T-helper 17 cell (primary cell): Measurements from ENCODE around the gene MUC13. TPM values are rescaled to one million over a fixed set of nuclear protein-coding genes. Genes with fewer than 3 reads are reported as not detected.

Experiments used
- ATAC-seq: fragments of 150-1000 bp; cut with Tn5 transposase; 2 replicates; pipeline ENCODE4 v1.10.0; 2021; ENCODE audit warnings: mild to moderate bottlenecking, moderate library complexity
- DNase-seq, 3 donors: peaks; one replicate each; pipeline versions ENCODE4 v3.0.0 to v3.0.0-alpha.2; 2020 to 2021
- H3K9me3 ChIP-seq: one replicate; pipeline ENCODE4 v1.7.0; 2013; ENCODE audit warnings: low read length, mild to moderate bottlenecking; ENCODE audit not compliant: control insufficient read depth, poor library complexity, severe bottlenecking
- H3K27ac Mint-ChIP-seq: one replicate; pipeline ENCODE4 v1.8.0; 2022; ENCODE audit warnings: mild to moderate bottlenecking, moderate library complexity, mixed read lengths
- H3K27me3 Mint-ChIP-seq: one replicate; pipeline ENCODE4 v1.8.0; 2022; ENCODE audit warnings: mixed read lengths
- H3K36me3 Mint-ChIP-seq: one replicate; pipeline ENCODE4 v1.8.0; 2022; ENCODE audit warnings: low read depth, mixed read lengths
- H3K4me1 Mint-ChIP-seq: one replicate; pipeline ENCODE4 v1.8.0; 2022; ENCODE audit warnings: mild to moderate bottlenecking, mixed read lengths
- H3K4me3 Mint-ChIP-seq: one replicate; pipeline ENCODE4 v1.8.0; 2022; ENCODE audit warnings: mild to moderate bottlenecking, moderate library complexity, mixed read lengths
- total RNA-seq, 4 donors: library from RNA in 2 of 4; stranded (reverse) in 2 of 4; gene quantifications; one replicate each; pipeline ENCODE4 v1.2.3 and lab custom pipeline; 2022 to 2026

Gene MUC13
- total RNA-seq, 2 donors from 2014 or later, result 0.45 TPM; not detected in 1

DNA sequence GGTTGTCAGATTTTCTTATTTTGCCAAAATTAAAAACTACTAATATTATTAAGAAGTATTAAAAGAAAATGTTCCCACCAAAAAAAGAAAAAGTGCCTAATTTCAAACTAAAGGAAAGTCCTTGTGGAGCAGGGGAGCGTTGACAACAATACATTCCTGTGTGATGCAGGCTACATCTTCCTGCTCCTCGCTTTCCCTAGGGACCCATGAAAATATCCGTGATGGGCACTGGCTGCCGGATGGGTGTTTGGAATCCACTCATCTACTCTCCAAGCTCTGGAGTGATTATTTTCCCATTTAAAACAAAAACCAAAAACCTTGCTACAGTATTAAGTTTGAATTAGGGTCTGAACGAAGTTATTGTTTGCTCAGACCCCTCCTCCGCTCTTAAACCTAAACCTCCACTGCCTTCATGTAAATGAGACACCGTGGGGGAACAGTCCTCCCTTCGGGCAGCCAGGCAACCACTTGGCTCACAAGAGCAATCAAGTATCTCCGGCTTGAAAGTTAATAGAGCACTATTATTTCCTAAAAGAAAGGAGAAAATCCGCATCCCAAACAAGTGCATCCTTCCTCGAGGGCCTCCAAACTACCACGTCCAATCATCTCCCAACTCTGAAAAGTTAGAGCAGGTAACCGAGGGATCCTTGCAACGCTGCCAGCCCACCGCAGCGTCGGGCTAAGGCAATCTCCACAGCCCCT is 48.9 kb downstream of the MUC13 start:
- H3K9me3 ChIP-seq, result no peaks in the 10 kb centered on the region
- Mint-ChIP-seq H3K4me1 (peaks cover 8% of the 10 kb centered on the region), H3K36me3 (peaks cover 3% of the 10 kb centered on the region), H3K27ac (no peak overlapping the region), H3K27me3 (peaks cover 51% of the 10 kb centered on the region), H3K4me3 (peak overlapping the region; percentile 85)
- DNase-seq, result no peak
- ATAC-seq, result no peak

DNA sequence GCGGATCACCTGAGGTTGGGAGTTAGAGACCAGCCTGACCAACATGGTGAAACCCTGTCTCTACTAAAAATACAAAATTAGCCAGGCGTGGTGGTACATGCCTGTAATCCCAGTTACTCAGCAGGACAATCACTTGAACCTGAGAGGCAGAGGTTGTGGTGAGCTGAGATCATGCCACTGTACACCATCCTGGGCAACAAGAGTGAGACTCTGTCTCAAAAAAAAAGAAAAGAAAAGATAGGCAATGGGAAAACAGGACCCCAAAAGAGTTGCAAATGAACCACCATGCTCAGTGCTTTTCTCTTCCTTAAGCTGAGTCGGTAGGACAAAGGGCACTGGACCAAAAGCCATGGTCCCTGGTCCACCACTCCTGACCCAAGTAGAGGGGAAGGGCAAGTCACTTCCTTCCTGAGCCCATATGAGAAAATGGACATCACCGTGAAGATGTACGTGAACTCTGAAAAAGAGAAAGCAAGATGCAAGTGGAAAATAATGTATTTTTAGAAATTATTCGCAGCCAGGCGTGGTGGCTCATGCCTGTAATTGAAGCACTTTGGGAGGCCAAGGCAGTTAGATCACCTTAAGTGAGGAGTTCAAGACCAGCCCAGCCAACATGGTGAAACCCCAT is 50.0 kb downstream of the MUC13 start:
- Mint-ChIP-seq H3K36me3 (peaks cover 3% of the 10 kb centered on the region), H3K4me1 (peaks cover 6% of the 10 kb centered on the region), H3K27me3 (peaks cover 48% of the 10 kb centered on the region), H3K27ac (no peak overlapping the region), H3K4me3 (no peak overlapping the region)
- H3K9me3 ChIP-seq, result no peaks in the 10 kb centered on the region
- DNase-seq (no peak), ATAC-seq (no peak)

GRCh38 chr3:124883766-124884473 is 50.6 kb downstream of the MUC13 start:
- peaks cover 3% of the 10 kb centered on the region for H3K36me3 Mint-ChIP-seq
- DNase-seq (no peak), ATAC-seq (no peak)
- no peak overlapping the region for H3K4me3 Mint-ChIP-seq
- H3K9me3 ChIP-seq, result no peaks in the 10 kb centered on the region
- no peak overlapping the region for H3K27ac Mint-ChIP-seq
- H3K27me3 Mint-ChIP-seq, result peaks cover 48% of the 10 kb centered on the region
- peaks cover 11% of the 10 kb centered on the region for H3K4me1 Mint-ChIP-seq

GRCh38 chr3:124882816-124883747 is 51.5 kb downstream of the MUC13 start:
- H3K9me3 ChIP-seq, result no peaks in the 10 kb centered on the region
- ATAC-seq, result no peak
- Mint-ChIP-seq H3K36me3 (peaks cover 3% of the 10 kb centered on the region), H3K27me3 (peaks cover 45% of the 10 kb centered on the region), H3K4me1 (peaks cover 15% of the 10 kb centered on the region), H3K4me3 (no peak overlapping the region), H3K27ac (no peak overlapping the region)
- DNase-seq, result no peak

DNA sequence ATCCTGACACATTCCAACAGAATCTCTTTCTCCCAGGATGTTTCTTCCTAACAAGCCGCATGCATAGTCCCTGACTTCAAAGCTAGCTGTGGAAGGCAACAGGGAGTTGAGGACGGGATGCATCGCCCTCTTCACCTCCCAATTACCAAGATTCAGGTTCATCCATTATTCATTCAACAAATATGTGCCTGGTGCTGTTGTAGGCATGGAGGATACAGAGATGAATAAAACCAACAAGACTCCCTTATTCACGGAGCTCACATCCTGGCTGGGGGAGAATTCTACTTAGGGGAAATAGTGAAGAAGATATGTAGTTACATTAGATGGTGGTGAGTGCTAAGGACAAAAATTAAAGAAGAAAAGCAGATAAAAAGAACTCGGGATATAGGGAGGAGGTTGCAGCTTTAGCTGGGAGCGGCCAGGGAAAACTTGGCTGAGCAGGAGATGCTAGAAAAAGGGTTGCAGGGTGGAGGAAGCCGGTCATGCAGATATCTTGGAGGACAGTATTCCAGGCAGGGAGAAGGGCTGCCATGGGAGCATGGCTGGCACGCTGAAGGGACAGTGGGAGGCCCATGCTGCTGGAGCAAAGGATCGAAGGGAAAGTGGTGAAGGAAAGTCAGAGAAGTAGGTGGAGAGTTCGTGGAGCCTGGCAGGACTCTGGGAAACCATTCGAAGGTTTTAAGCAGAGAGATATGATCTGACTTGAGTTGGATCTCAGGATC is 52.4 kb downstream of the MUC13 start:
- Mint-ChIP-seq H3K27me3 (peaks cover 41% of the 10 kb centered on the region), H3K27ac (peak overlapping the region; percentile 12), H3K4me3 (no peak overlapping the region), H3K4me1 (peaks cover 14% of the 10 kb centered on the region), H3K36me3 (peaks cover 3% of the 10 kb centered on the region)
- DNase-seq (no peak), ATAC-seq (no peak)
- no peaks in the 10 kb centered on the region for H3K9me3 ChIP-seq

DNA sequence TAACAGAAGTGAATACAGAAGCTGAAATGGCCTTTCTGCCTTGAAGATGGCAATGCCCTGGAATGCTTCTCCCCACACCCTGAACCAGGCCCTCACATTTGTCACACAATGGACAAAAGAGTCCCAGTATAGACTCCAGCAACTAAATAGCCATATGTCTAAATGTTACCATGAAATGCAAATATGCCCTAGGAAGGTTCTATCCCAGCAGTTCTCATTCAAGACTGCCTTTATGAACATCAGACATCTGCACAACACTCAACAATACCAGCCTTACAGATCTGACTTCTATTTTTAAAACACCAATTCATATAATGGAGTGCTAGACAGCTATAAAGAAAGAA is 55.2 kb downstream of the MUC13 start:
- DNase-seq (no peak), ATAC-seq (no peak)
- peaks cover 60% of the 10 kb centered on the region for H3K27me3 Mint-ChIP-seq
- peaks cover 3% of the 10 kb centered on the region for H3K36me3 Mint-ChIP-seq
- H3K4me3 Mint-ChIP-seq, result no peak overlapping the region
- no peaks in the 10 kb centered on the region for H3K9me3 ChIP-seq
- peaks cover 9% of the 10 kb centered on the region for H3K4me1 Mint-ChIP-seq
- H3K27ac Mint-ChIP-seq, result peak overlapping the region; percentile 87

DNA sequence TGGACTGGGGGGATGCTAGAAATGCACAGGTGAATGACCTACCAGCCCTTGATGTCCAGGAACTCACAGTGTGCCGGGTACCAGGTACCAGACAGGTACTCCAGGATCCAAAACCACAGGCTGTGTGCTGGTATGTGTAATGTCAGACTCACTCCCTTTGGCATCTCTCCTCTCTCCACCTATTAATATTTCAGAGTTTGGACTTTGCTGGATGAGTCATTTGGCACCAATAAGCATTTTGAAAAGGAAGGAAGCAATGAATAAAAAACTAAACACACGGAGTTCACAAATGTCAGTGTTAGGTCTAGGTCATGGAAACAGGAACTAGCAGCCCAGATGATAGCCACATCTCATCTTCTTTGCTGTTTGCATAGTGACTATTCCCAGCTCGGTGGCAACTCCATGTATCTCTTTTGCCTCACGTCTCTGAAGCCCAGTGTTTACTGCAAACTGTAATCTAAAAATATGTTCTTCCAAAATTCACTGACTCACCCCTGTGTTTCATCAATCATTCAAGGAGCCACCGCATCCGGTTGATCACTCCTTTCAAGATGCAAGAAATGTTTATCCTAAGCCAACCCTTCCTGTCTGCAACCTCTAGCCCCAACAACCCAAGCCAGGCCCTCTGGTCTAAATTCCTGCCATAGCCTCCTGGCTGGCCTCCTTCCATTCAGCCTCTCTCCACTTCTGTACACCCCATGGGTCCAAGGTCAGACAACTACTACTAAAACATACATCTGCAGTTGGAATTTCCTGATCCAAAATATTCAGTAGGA is 55.8 kb downstream of the MUC13 start:
- no peaks in the 10 kb centered on the region for H3K9me3 ChIP-seq
- Mint-ChIP-seq H3K4me1 (peaks cover 9% of the 10 kb centered on the region), H3K27ac (peak overlapping the region; percentile 87), H3K36me3 (peaks cover 3% of the 10 kb centered on the region), H3K27me3 (peaks cover 59% of the 10 kb centered on the region), H3K4me3 (no peak overlapping the region)
- DNase-seq (no peak), ATAC-seq (peak; percentile 25)

DNA sequence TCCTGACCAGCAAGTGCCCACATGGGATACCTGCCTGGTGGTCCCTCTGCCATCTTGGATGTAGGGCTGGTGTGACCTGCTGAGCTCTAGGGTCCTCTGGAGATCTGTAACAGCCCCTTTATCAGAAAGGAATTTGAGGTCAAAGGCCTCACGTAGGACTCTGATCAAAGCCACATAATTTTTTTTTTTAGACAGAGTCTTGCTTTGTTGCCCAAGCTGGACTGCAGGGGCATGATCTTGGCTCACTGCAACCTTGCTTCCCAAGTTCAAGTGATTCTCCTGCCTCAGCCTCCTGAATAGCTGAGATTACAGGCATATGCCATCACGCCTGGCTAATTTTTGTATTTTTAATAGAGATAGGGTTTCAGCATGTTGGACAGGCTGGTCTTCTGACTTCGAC is 56.9 kb downstream of the MUC13 start:
- H3K36me3 Mint-ChIP-seq, result peaks cover 3% of the 10 kb centered on the region
- ATAC-seq, result no peak
- peaks cover 57% of the 10 kb centered on the region for H3K27me3 Mint-ChIP-seq

DNA sequence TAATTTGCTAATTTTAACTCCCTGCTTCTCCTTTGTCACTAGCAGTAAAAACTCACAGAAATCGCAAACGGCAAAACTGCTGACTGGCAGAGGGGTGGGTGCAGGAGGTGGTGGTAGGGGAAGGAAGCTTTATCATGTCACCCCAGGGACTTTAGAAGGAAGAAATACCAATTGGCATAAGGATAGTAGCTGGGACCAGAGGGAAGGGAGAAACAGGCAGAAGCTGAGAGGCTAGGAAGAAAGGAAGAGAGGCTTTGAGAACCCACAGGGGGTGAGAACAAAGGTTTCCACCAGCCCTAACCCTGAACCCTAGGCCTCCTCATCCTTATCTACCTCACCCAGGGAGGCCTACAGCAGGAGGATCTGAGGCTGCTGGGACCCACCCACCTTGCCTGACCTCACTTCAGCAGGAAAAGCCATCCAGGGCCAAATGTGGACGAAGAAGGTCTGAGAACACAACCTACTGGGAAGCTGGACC is 58.1 kb downstream of the MUC13 start:
- peaks cover 49% of the 10 kb centered on the region for H3K27me3 Mint-ChIP-seq
- peaks cover 9% of the 10 kb centered on the region for H3K4me1 Mint-ChIP-seq
- no peak overlapping the region for H3K4me3 Mint-ChIP-seq
- no peaks in the 10 kb centered on the region for H3K9me3 ChIP-seq
- DNase-seq (no peak), ATAC-seq (no peak)
- H3K27ac Mint-ChIP-seq, result no peak overlapping the region
- no peaks in the 10 kb centered on the region for H3K36me3 Mint-ChIP-seq

More for the DNA sequence above, 56.9 kb downstream of the MUC13 start:
- Mint-ChIP-seq H3K27ac (no peak overlapping the region), H3K4me3 (no peak overlapping the region), H3K4me1 (peaks cover 9% of the 10 kb centered on the region)
- no peak for DNase-seq
- H3K9me3 ChIP-seq, result no peaks in the 10 kb centered on the region

DNA sequence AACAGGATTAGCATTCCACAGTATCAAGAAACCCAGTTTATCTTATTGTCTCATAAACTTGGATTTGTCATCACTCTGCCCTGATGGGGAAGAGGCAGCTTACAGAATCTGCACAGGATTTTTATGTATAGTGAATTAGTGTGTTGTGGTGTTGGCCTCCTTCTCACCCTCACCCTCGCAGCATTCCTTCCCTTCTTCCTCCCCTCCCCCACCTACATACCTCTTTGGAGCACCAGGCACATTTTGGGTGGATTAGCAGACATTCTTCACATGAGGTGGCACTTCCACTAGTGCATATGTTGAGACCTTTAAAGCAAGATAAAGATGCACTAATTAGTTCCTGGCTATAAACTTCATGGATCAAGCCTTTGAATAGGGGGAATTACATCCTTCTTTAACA is 61.3 kb downstream of the MUC13 start:
- ATAC-seq, result no peak
- no peak for DNase-seq
- H3K36me3 Mint-ChIP-seq, result peaks cover 5% of the 10 kb centered on the region
- peaks cover 51% of the 10 kb centered on the region for H3K27me3 Mint-ChIP-seq
- H3K4me3 Mint-ChIP-seq, result no peak overlapping the region
- no peaks in the 10 kb centered on the region for H3K4me1 Mint-ChIP-seq
- no peak overlapping the region for H3K27ac Mint-ChIP-seq
- no peaks in the 10 kb centered on the region for H3K9me3 ChIP-seq

DNA sequence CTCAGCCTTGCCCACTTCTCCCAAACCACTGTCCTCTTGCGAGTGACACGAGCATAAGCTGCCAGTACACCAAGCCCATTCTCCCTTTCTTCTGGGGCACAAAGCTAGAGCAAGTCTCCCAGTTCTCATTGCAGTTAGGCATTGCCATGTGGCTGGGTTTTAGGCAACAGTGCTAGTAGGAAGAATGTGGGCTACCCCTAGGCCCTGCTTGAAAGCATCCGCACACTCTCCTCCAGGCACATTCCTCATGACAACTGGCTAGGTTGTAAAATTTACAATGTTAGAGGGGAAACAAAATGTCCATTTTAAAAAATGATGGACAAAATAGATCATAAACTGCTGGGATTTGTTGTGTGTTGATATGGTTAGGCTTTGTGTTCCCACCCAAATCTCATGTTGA is 67.0 kb downstream of the MUC13 start:
- Mint-ChIP-seq H3K27me3 (peaks cover 45% of the 10 kb centered on the region), H3K27ac (no peak overlapping the region), H3K36me3 (peaks cover 10% of the 10 kb centered on the region), H3K4me3 (no peak overlapping the region), H3K4me1 (peaks cover 2% of the 10 kb centered on the region)
- H3K9me3 ChIP-seq, result no peaks in the 10 kb centered on the region
- no peak for DNase-seq
- ATAC-seq, result no peak

GRCh38 chr3:124862006-124862405 is 72.5 kb downstream of the MUC13 start:
- DNase-seq (no peak), ATAC-seq (no peak)
- Mint-ChIP-seq H3K27me3 (peaks cover 36% of the 10 kb centered on the region), H3K4me3 (no peak overlapping the region), H3K36me3 (peaks cover 2% of the 10 kb centered on the region), H3K27ac (no peak overlapping the region), H3K4me1 (peaks cover 2% of the 10 kb centered on the region)
- no peaks in the 10 kb centered on the region for H3K9me3 ChIP-seq
